ENCODE results near the gene CXCL9.
"Not testable (repeated sequence)": the region's sequence is repeated elsewhere in the genome, so short reads cannot be mapped to it uniquely, and the experiment has no call there.

Gene CXCL9

DNA sequence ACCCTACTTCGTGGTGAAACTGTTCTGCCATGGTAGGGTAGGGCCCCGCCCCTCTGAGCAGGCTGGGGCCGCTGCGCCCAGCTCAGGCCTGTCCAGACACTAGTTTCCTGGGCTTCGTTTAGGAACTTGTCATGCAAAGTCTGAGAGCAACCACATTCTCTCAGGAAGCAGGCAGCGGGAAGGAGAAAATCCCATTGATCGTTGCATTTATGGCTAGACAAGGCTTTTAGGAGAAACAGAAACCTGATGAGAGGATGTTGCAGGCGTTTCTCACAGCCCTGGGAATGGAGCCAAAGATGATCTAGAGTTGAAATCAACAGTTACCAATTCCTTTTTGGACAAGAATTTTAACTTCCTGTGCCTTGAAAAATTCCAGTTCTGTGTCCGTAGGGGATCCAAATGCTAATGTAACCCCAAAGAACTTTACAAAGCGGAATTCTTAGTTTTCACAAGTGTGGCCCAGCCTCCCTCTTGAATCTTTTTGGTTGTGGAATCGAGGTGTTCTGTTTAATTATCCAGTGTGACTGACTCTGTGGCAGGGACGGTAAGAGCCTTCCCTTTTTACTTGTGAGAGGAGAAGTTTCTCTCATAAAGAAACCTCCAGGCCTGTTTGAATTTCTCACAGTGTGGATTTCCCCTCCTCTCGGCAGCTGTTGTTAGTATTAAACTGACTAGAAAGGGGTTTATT lies 4.5 kb upstream of the CXCL9 start:
- no peak for DNase-seq

- DNase-seq = no peak
Observed at GRCh38 chr4:76011018-76011670, 3.8 kb upstream of the CXCL9 start.

- no peak for DNase-seq
Observed at GRCh38 chr4:76010576-76010975, 3.3 kb upstream of the CXCL9 start.

DNA sequence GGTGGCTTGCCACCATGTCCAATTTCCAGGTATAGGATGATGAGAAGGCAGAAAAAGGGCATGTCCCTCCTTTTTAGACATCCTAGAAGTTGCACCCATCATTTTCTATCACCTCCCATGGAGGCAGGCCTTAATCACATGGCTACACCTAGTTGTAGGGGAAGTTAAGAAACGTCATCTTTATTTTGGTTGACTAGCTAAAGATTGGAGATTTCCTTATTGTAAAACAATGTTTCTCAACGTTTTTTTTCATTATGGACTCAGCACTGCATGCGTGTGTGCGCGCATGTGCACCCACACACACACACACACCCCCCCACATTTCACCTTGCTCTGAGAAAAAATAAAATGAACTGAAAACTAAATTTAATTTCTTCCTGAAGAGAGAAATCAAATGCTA lies 2.0 kb upstream of the CXCL9 start:
- DNase-seq = no peak

- DNase-seq = no peak
Observed at GRCh38 chr4:76003620-76004019, 3.7 kb downstream of the CXCL9 start.

GRCh38 chr4:76003035-76003434 lies 4.3 kb downstream of the CXCL9 start:
- peak; percentile 7 for DNase-seq

- no peak for DNase-seq
Observed at GRCh38 chr4:76002176-76002575, 5.1 kb downstream of the CXCL9 start.

- no peak for DNase-seq
Observed at GRCh38 chr4:76001700-76002099, 5.6 kb downstream of the CXCL9 start.

DNA sequence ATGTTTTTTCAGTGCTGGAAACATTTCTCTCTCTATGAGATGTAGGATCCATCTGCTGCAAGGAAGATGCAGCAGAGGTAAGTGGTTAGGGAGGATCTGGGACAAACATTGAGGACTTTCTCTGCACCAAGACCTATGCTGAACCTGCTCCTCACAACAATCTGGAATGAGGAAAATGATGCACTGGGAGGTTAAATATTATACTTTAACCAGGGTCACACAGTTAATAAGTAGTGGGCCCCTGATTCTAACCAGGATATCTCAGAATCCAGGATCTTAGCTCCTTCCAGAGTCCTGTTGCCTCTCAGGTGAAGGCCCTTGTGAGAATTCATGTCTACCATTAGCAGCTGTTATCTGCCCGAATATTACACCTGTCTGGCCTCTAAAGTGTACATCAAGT lies 7.0 kb downstream of the CXCL9 start:
- DNase-seq = no peak

DNA sequence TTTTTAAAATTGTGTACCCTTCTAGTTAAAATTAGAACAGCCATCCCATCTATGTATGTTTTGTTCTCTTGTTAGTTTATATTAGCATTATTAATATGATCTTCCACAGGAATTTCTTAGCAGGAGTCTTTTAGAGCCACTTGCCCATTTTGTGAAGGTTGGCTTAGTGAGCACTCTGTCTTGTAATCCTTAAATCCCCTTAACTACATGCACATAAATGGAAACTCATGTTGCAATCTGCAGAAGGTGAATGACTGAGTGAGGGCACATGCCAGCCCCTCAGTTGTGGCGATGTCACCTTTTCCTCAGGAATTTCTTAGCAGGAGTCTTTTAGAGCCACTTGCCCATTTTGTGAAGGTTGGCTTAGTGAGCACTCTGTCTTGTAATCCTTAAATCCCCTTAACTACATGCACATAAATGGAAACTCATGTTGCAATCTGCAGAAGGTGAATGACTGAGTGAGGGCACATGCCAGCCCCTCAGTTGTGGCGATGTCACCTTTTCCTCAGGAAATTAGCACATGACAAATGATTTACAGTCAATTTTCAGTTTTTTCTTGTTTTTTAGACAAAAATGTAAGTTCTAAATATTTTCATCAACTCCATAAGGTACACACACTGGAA lies 8.7 kb downstream of the CXCL9 start:
- DNase-seq = not testable (repeated sequence)

DNA sequence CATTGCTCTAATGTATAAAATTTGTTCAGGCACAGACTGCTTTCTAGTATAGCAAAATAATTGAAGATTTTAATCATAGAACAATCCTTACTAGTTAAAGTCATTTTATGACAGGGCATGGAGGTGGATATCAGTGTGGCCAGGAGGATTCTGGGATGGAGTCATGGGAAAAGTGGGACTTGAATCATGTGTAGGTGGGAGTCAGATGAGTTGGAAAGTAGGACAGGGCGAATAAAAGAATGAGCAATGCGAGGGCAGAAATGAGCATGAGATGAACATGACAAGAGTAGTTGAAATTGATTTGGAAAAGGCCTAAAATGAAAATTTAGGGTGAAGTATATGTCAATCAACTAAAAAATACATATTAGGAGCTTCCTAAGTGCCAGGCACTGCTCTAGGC lies 9.4 kb downstream of the CXCL9 start:
- DNase-seq = no peak

DNA sequence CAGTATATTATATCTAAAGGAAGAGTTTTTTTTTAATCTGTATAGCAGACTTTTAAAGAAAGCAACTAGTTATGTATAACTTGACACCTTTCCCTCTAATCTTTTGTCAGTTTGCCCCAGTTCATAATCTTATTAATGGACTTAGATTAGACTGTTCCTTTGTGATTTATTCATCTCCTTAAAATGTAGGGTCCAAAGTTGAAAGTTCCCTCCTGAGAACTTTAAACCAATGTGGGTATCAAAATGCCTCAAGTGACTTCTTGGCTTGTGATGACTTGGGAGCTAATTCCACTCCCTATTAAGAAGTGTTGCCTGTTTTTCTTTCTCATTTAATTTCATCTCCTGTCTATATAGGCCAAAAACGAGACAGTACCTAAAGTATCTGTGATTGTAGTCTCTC lies 10.2 kb downstream of the CXCL9 start:
- DNase-seq = no peak

- peak; percentile 89 for DNase-seq
Observed at GRCh38 chr4:75995727-75996126, 11.6 kb downstream of the CXCL9 start.

GRCh38 chr4:75992462-75992861 lies 14.8 kb downstream of the CXCL9 start:
- no peak for DNase-seq

DNA sequence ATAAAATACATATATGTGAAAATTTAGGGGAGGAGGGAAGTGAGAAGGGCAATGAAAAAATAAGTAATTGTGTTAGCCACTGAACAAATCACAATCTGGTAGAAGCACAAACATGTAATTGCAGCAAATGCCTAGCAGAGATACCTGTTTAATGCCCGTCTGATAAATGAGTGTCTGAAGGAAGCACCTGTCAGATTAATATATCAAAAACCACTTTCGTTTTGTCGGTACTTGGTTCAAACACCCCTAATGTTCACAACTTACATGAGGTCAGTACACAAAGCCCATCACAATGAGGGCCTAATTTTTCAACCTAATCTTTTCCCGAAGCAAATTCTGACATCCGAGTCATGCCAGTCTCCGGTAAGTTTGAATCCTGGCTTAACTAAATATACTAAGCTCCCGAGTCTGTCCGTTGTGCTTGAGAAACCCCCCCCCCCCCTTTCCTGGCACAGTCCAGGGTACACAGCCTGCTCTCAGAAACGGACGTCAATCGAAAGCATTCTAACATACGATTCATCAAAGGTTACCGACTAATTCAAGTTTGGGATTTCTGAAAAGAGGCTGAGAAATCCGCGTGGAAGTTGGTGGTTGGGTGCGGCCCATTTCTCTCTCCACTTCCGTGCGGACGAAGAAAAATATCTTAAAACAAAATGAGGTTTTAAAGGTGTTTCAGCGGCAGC lies 17.3 kb downstream of the CXCL9 start:
- peak; percentile 31 for DNase-seq

DNA sequence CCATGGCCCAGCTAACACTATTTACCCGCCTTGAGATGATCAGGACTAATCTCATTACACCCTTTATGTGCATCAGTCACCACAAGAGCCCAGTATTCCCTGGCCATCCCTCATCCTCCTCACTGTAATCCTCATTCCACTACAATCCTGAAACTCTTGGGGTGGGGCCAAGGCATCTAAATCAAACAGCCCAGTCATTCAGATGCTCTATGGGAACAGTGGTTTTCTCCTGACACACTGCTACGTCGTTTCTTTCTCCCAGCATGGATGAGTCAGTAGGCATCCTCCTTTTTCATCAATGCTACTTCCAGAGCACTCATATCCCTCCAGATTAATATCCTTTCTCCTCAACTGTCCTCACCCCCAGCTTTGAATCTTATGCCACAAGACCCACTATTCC lies 22.2 kb downstream of the CXCL9 start:
- DNase-seq = no peak

GRCh38 chr4:75980576-75980975 lies 26.7 kb downstream of the CXCL9 start:
- DNase-seq = no peak

- no peak for DNase-seq
Observed at GRCh38 chr4:75976177-75976576, 31.1 kb downstream of the CXCL9 start.

GRCh38 chr4:75973766-75974165 lies 33.5 kb downstream of the CXCL9 start:
- no peak for DNase-seq

DNA sequence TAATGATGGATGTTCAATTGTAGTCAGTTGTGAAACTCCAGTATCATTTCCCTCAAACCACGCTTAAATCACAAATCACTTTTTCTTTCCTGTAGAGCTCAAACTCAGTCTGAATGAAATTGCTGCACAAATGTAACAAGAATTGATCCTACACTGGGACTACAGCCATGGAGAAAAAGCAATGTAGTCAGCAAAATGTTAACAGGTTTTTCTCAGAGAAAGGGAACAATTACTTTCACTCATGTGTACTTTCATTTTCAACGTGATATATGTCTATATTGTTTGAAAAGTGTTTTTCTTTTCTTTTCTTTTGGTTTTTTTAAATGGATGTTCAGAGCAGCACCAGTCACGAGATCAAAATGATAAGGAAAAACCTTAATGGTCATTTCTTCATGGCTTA lies 39.2 kb downstream of the CXCL9 start:
- no peak for DNase-seq

DNA sequence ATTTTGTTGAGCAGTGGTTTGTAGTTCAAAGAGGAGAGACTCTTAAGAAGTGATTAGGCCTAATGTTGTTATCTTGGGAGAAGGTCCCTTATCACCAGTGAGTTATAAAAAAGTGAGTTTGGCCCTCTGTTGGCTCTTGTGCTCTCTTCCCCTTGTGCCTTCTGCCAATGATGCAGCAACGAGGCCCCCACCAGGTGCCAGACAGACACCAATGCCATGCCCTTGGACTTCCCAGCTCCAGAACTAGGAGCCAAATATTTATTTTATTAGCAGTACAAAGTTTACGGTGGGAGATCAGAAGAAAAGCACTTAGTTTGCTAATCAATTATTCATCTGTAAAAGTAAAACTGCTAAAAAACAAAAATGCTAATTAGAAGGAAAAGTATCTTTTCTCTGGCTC lies 43.8 kb downstream of the CXCL9 start:
- DNase-seq = no peak

DNA sequence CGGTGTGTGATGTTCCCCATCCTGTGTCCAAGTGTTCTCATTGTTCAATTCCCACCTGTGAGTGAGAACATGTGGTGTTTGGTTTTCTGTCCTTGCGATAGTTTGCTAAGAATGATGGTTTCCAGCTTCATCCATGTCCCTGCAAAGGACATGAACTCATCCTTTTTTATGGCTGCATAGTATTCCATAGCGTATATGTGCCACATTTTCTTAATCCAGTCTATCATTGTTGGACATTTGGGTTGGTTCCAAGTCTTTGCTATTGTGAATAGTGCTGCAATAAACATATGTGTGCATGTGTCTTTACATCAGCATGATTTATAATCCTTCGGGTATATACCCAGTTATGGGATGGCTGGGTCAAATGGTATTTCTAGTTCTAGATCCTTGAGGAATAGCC lies 45.2 kb downstream of the CXCL9 start:
- DNase-seq = not testable (repeated sequence)

DNA sequence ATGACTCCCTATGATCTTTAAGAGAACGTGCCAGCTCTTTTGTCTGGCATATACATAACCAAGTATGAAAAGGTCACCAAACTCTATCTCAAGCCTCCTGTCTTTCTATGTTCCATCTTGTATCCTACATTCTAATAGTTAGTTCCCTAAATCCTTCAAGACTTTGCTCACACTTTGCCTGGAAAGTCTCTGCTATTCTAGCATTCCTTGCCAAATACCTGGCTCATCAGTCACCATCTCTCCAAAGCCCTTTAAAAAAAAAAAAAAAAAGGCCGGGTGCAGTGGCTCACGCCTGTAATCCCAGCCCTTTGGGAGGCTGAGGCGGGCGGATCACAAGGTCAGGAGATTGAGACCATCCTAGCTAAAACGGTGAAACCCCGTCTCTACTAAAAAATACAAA lies 48.8 kb downstream of the CXCL9 start:
- not testable (repeated sequence) for DNase-seq

DNA sequence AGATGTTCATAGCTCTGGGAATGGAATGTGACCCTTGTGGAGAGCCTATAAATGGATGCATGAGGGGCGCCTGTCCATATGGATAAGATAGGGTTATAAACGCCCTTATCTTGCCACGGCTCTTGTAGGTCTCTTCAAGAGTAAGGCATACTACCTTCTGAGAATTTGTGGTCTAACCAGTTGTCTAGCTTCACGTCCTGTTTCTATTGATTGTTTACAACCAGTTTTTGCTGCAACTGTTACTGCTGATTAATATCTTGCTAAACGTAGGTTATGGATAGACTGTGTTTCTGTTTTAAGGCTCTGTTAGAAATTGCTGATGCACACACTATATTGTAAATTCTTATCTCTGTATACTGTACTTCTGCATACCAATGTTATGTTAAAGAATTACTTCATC lies 52.5 kb downstream of the CXCL9 start:
- peak; percentile 14 for DNase-seq
